GM12878 (cell line): ENCODE measurements around the gene PRKAG3. TPM values are rescaled to one million over a fixed set of nuclear protein-coding genes. Genes with fewer than 3 reads are reported as not detected.

Experiments used
- ATAC-seq: fragments of 200-7000 bp; cut with Tn5 transposase; 3 replicates; pipeline ENCODE4 v1.9.1; 2020; ENCODE audit warnings: mild to moderate bottlenecking, moderate library complexity
- BruUV-seq: library from RNA; stranded (reverse); fragments of 400-500 nt; replicated peaks from 2 replicates; lab custom pipeline; 2021; lab: Mats Ljungman, UMichigan
- CTCF ChIA-PET: fragments of 300-600 bp; sonication (Branson Sonifier 250); formaldehyde crosslinking; extraction: SDS; loops from one replicate; lab custom pipeline; 2021; ENCODE audit warnings: inconsistent platforms; lab: Yijun Ruan, JAX
- POLR2A ChIA-PET: fragments of 350-600 bp; formaldehyde crosslinking; extraction: SDS; loops from one replicate; lab custom pipeline; 2021; ENCODE audit warnings: inconsistent platforms; lab: Charles Lee
- RAD21 ChIA-PET: fragments of 300-600 bp; sonication (Branson Sonifier 250); formaldehyde crosslinking; loops from one replicate; lab custom pipeline; 2023; ENCODE audit warnings: antibody characterized with exemption; ENCODE audit not compliant: unreplicated experiment; lab: Charles Lee
- SMC1A ChIA-PET: fragments of 300-600 bp; sonication (Branson Sonifier 250); formaldehyde crosslinking; loops from one replicate; lab custom pipeline; 2023; ENCODE audit not compliant: unreplicated experiment, uncharacterized antibody; lab: Charles Lee
- DNase-seq: peaks from one replicate; pipeline ENCODE4 v3.0.0-alpha.2; 2011; ENCODE audit warnings: low read depth, low spot score
- FAIRE-seq: peaks from 3 replicates; lab custom pipeline; 2011; peaks lifted over from hg19 to GRCh38; lab: Jason Lieb, UNC
- H2AFZ ChIP-seq: 2 replicates; pipeline ENCODE4 v1.6.0; 2011; ENCODE audit warnings: low read depth, low read length, control low read depth; ENCODE audit not compliant: control insufficient read depth
- H3K27ac ChIP-seq: 2 replicates; pipeline ENCODE4 v1.5.1; 2011; ENCODE audit warnings: control low read depth; ENCODE audit not compliant: control insufficient read depth, insufficient read depth
- H3K27me3 ChIP-seq, 2 experiments: replicated peaks in 1 of 2; 2 replicates each; pipeline versions ENCODE4 v1.6.0 to v1.6.1; 2011; ENCODE audit warnings: low read length in 1 of 2; ENCODE audit not compliant: control insufficient read depth in 2 of 2, insufficient read depth in 2 of 2
- H3K36me3 ChIP-seq, 2 experiments: 2 replicates each; pipeline ENCODE4 v1.5.1; 2011; ENCODE audit warnings: low read length in 1 of 2; ENCODE audit not compliant: control insufficient read depth in 2 of 2, insufficient read depth in 2 of 2
- H3K4me1 ChIP-seq: 2 replicates; pipeline ENCODE4 v1.6.1; 2011; ENCODE audit warnings: mild to moderate bottlenecking, low read length, moderate library complexity, mixed read lengths; ENCODE audit not compliant: control insufficient read depth, insufficient read depth
- H3K4me2 ChIP-seq: 2 replicates; pipeline ENCODE4 v1.6.0; 2011; ENCODE audit warnings: control low read depth; ENCODE audit not compliant: control insufficient read depth, insufficient read depth
- H3K4me3 ChIP-seq: fragments of 200-600 bp; sonication (generic); 2 replicates; pipeline ENCODE4 v1.5.1; 2016
- H3K79me2 ChIP-seq: 2 replicates; pipeline ENCODE4 v1.6.0; 2011; ENCODE audit warnings: low read length; ENCODE audit not compliant: control insufficient read depth, insufficient read depth
- H3K9ac ChIP-seq: 2 replicates; pipeline ENCODE4 v1.8.0; 2011; ENCODE audit warnings: low read length, control low read depth, mixed read lengths; ENCODE audit not compliant: control insufficient read depth, insufficient read depth
- H3K9me3 ChIP-seq: replicated peaks from 3 replicates; pipeline ENCODE4 v1.5.1; 2011; ENCODE audit warnings: mild to moderate bottlenecking, low read length; ENCODE audit not compliant: control insufficient read depth, insufficient read depth
- H4K20me1 ChIP-seq: 2 replicates; pipeline ENCODE4 v1.6.0; 2011; ENCODE audit not compliant: control insufficient read depth, insufficient read depth
- CBX5 ChIP-seq: sonication (generic); IDR thresholded peaks from 2 replicates; pipeline ENCODE4 v1.6.1; 2016; ENCODE audit warnings: low read depth, moderate library complexity, mild to moderate bottlenecking, inconsistent platforms
- CHD1 ChIP-seq: IDR thresholded peaks from 2 replicates; pipeline ENCODE4 v1.6.1; 2012; ENCODE audit warnings: low read depth, low read length, improper control_type of control experiment
- KAT2A ChIP-seq: conservative IDR thresholded peaks from 2 replicates; pipeline ENCODE4 v1.6.1; 2011; ENCODE audit warnings: low read depth, low read length; ENCODE audit not compliant: control insufficient read depth
- MTA3 ChIP-seq: IDR thresholded peaks from 2 replicates; pipeline ENCODE4 v1.6.1; 2012; ENCODE audit warnings: low read length, inconsistent platforms, borderline replicate concordance
- NFYB ChIP-seq: IDR thresholded peaks from 2 replicates; pipeline ENCODE4 v1.6.1; 2011; ENCODE audit warnings: low read depth, mild to moderate bottlenecking, low read length, improper control_type of control experiment, moderate library complexity; ENCODE audit not compliant: insufficient read depth
- NRF1 ChIP-seq: conservative IDR thresholded peaks from 2 replicates; pipeline ENCODE4 v1.6.1; 2011; ENCODE audit warnings: mild to moderate bottlenecking, low read depth, low read length, improper control_type of control experiment
- RAD21 ChIP-seq: IDR thresholded peaks from 2 replicates; pipeline ENCODE4 v1.6.1; 2011; ENCODE audit warnings: mild to moderate bottlenecking, low read depth, low read length, moderate library complexity; ENCODE audit not compliant: insufficient read depth
- SIN3A ChIP-seq: IDR thresholded peaks from 2 replicates; pipeline ENCODE4 v1.6.1; 2012; ENCODE audit warnings: low read depth, low read length, improper control_type of control experiment
- SMC3 ChIP-seq: IDR thresholded peaks from 2 replicates; pipeline ENCODE4 v1.6.1; 2011; ENCODE audit warnings: low read length, improper control_type of control experiment, borderline replicate concordance
- SUPT20H ChIP-seq: IDR thresholded peaks from 2 replicates; pipeline ENCODE4 v1.6.1; 2011; ENCODE audit warnings: low read depth, mild to moderate bottlenecking, low read length, moderate library complexity, borderline replicate concordance; ENCODE audit not compliant: control insufficient read depth
- ZZZ3 ChIP-seq: IDR thresholded peaks from 2 replicates; pipeline ENCODE4 v1.6.1; 2011; ENCODE audit warnings: low read depth; ENCODE audit not compliant: control insufficient read depth, insufficient read length
- WGBS: methylation state at CpG from one replicate; pipeline ENCODE4 v1.1.6; 2016; ENCODE audit warnings: low lambda C conversion rate; ENCODE audit not compliant: insufficient replicate concordance, insufficient coverage; ENCODE audit errors: missing lambda C conversion rate; 5-methylcytosine and 5-hydroxymethylcytosine counted together
- in situ Hi-C: fragments of 300-500 bp; cut with MboI; formaldehyde crosslinking; loops from 9 replicates; pipeline ENCODE4 v1.14.3; 2018; ENCODE audit warnings: mixed read lengths
- intact Hi-C: fragments of 100-400 bp; cut with micrococcal nuclease; formaldehyde crosslinking; loops from one replicate; pipeline ENCODE4 v1.14.2; 2022; ENCODE audit not compliant: unreplicated experiment
- polyA plus RNA-seq, 11 experiments: library from polyadenylated mRNA; depleted of rRNA in 4 of 11; unstranded in 6 of 11; stranded (reverse) in 5 of 11; fragments of >200 nt; fragmentation: Nextera tagmentation in 4 of 11; fragmentation: Illumina TruSeq in 1 of 11; extraction: Ambion mirVana in 4 of 11; extraction: Trizol in 1 of 11; gene quantifications; 1 replicate in 1 of 11; 2 replicates in 10 of 11; pipeline versions ENCODE4 v1.2.1 to v1.2.3, GENCODE V29; 2011 to 2016; ENCODE audit warnings: inconsistent platforms in 2 of 11, missing spikeins in 2 of 11, low read depth in 1 of 11
- total RNA-seq, 4 experiments: library from RNA; depleted of rRNA in 3 of 4; stranded (reverse); fragments of >200 nt in 3 of 4; fragmentation: Illumina TruSeq in 1 of 4; extraction: Trizol in 1 of 4; gene quantifications; 2 replicates each; pipeline versions ENCODE4 v1.2.1 to v1.2.3, GENCODE V29; 2013 to 2021
- TF ChIP-seq, protein P1 (sequence below): fragments of 450-650 bp; IDR thresholded peaks from 2 replicates; pipeline ENCODE4 v1.6.1; 2017; ENCODE audit warnings: mild to moderate bottlenecking, moderate library complexity
- TF ChIP-seq, protein P2 (sequence below): IDR thresholded peaks from 2 replicates; pipeline ENCODE4 v1.6.1; 2011; ENCODE audit warnings: borderline replicate concordance, low read depth, mild to moderate bottlenecking, moderate library complexity, low read length; ENCODE audit not compliant: insufficient read depth, poor library complexity, severe bottlenecking
- TF ChIP-seq, protein P3 (sequence below): fragments of 450-650 bp; IDR thresholded peaks from 2 replicates; pipeline ENCODE4 v1.6.1; 2017; ENCODE audit warnings: low read depth, mild to moderate bottlenecking, moderate library complexity
- TF ChIP-seq, protein P4 (sequence below): IDR thresholded peaks from 2 replicates; pipeline ENCODE4 v1.6.1; 2012; ENCODE audit warnings: low read length, inconsistent platforms

The PRKAG3 gene
- total and polyA plus RNA-seq, 10 of the 15 experiments (the other 5 are each of a cell fraction or from before 2014, with no cell fraction given), result 0.04 to 0.12 (median 0.06) TPM; not detected in 7

DNA sequence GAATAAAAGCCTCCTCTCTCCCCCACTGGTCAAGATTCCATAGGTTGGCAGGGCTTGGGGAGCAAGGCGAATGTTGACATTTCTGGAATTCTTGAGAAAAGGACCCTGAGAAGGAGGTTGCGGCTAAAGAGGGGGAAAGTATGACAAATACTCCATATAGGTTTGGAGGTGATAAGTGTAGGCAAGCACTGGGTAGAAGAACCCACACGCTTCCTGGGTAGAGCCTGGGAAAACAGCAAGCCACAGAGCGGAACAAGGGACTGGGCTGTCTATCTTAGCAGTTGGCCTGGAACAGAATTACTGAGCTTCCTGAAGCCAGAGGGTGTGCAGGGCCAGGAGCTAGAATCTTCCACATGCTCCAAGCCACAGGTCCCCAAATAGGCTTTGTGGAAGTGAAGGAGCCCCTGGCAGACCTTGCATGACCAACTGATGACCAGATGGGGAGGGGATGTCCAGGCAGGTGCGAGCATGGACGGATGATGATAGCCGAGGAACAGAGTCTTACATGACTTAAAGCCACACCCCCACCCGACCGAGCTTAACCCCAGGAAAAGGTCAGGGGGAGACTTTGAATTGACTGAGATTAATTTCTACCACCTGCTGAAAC is 9.9 kb downstream of the PRKAG3 start:
- ATAC-seq, result no peak
- no TSS peak for BruUV-seq
- Histone ChIP-seq H3K4me2 (no peak overlapping the region), H3K4me1 (no peaks in the 10 kb centered on the region), H3K4me3 (no peak overlapping the region), H3K79me2 (no peaks in the 10 kb centered on the region), H3K9me3 (no peaks in the 10 kb centered on the region), H3K27me3 (no peaks in the 10 kb centered on the region; a peak in 1 of 4 replicates), H3K9ac (no peak overlapping the region), H2AFZ (no peak overlapping the region), H3K27ac (no peak overlapping the region), H3K36me3 (no peaks in the 10 kb centered on the region), H4K20me1 (no peaks in the 10 kb centered on the region)
- RAD21 ChIA-PET, result no interaction called here
- POLR2A ChIA-PET, result no interaction called here
- CTCF ChIA-PET, result no interaction called here
- SMC1A ChIA-PET, result no interaction called here
- WGBS, result 31% methylated on average over 9 of the region's 9 CpGs
- in situ Hi-C loops, result no loop called here
- FAIRE-seq, result no peak
- no peak for DNase-seq
- intact Hi-C loops, result no loop called here
- TF ChIP-seq SIN3A, result no peak
- no peak for TF ChIP-seq MTA3
- no peak for TF ChIP-seq KAT2A
- TF ChIP-seq, protein P1, sequence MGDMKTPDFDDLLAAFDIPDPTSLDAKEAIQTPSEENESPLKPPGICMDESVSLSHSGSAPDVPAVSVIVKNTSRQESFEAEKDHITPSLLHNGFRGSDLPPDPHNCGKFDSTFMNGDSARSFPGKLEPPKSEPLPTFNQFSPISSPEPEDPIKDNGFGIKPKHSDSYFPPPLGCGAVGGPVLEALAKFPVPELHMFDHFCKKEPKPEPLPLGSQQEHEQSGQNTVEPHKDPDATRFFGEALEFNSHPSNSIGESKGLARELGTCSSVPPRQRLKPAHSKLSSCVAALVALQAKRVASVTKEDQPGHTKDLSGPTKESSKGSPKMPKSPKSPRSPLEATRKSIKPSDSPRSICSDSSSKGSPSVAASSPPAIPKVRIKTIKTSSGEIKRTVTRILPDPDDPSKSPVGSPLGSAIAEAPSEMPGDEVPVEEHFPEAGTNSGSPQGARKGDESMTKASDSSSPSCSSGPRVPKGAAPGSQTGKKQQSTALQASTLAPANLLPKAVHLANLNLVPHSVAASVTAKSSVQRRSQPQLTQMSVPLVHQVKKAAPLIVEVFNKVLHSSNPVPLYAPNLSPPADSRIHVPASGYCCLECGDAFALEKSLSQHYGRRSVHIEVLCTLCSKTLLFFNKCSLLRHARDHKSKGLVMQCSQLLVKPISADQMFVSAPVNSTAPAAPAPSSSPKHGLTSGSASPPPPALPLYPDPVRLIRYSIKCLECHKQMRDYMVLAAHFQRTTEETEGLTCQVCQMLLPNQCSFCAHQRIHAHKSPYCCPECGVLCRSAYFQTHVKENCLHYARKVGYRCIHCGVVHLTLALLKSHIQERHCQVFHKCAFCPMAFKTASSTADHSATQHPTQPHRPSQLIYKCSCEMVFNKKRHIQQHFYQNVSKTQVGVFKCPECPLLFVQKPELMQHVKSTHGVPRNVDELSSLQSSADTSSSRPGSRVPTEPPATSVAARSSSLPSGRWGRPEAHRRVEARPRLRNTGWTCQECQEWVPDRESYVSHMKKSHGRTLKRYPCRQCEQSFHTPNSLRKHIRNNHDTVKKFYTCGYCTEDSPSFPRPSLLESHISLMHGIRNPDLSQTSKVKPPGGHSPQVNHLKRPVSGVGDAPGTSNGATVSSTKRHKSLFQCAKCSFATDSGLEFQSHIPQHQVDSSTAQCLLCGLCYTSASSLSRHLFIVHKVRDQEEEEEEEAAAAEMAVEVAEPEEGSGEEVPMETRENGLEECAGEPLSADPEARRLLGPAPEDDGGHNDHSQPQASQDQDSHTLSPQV, result no peak
- TF ChIP-seq, protein P2, sequence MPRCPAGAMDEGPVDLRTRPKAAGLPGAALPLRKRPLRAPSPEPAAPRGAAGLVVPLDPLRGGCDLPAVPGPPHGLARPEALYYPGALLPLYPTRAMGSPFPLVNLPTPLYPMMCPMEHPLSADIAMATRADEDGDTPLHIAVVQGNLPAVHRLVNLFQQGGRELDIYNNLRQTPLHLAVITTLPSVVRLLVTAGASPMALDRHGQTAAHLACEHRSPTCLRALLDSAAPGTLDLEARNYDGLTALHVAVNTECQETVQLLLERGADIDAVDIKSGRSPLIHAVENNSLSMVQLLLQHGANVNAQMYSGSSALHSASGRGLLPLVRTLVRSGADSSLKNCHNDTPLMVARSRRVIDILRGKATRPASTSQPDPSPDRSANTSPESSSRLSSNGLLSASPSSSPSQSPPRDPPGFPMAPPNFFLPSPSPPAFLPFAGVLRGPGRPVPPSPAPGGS, result no peak
- TF ChIP-seq SMC3, result no peak
- TF ChIP-seq, protein P3, sequence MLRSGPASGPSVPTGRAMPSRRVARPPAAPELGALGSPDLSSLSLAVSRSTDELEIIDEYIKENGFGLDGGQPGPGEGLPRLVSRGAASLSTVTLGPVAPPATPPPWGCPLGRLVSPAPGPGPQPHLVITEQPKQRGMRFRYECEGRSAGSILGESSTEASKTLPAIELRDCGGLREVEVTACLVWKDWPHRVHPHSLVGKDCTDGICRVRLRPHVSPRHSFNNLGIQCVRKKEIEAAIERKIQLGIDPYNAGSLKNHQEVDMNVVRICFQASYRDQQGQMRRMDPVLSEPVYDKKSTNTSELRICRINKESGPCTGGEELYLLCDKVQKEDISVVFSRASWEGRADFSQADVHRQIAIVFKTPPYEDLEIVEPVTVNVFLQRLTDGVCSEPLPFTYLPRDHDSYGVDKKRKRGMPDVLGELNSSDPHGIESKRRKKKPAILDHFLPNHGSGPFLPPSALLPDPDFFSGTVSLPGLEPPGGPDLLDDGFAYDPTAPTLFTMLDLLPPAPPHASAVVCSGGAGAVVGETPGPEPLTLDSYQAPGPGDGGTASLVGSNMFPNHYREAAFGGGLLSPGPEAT, result no peak
- no peak for TF ChIP-seq CBX5
- TF ChIP-seq RAD21, result no peak
- no peak for TF ChIP-seq NFYB
- no peak for TF ChIP-seq ZZZ3
- TF ChIP-seq, protein P4, sequence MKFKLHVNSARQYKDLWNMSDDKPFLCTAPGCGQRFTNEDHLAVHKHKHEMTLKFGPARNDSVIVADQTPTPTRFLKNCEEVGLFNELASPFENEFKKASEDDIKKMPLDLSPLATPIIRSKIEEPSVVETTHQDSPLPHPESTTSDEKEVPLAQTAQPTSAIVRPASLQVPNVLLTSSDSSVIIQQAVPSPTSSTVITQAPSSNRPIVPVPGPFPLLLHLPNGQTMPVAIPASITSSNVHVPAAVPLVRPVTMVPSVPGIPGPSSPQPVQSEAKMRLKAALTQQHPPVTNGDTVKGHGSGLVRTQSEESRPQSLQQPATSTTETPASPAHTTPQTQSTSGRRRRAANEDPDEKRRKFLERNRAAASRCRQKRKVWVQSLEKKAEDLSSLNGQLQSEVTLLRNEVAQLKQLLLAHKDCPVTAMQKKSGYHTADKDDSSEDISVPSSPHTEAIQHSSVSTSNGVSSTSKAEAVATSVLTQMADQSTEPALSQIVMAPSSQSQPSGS, result no peak
- no peak for TF ChIP-seq SUPT20H
- TF ChIP-seq CHD1, result no peak
- TF ChIP-seq NRF1, result no peak
